MM.1S (cell line): ENCODE results near the gene DAP.

Source experiments
- CTCF ChIP-seq: fragments of 300-600 bp; sonication (generic); IDR thresholded peaks from 2 replicates; pipeline ENCODE4 v1.5.1; 2016; ENCODE audit warnings: antibody characterized with exemption, low read length, mixed read lengths
- EZH2 ChIP-seq: fragments of 300-600 bp; sonication (generic); optimal IDR thresholded peaks from 2 replicates; pipeline ENCODE3; 2017; ENCODE audit warnings: low read depth, mild to moderate bottlenecking, antibody characterized with exemption, low read length, mixed read lengths

GRCh38 chr5:10779592-10779991 lies 18.6 kb upstream of the DAP start:
- TF ChIP-seq CTCF (no peak), EZH2 (no peak)
